HG03442 (cell line): ENCODE results near the gene ABO.
"Not testable (repeated sequence)": the region's sequence is repeated elsewhere in the genome, so short reads cannot be mapped to it uniquely, and the experiment has no call there.

Experiments
- ATAC-seq: cut with Tn5 transposase; IDR thresholded peaks from one replicate; pipeline ENCODE4 v1.9.1; 2021; ENCODE audit warnings: mild to moderate bottlenecking, moderate library complexity; ENCODE audit not compliant: unreplicated experiment

The ABO gene

DNA sequence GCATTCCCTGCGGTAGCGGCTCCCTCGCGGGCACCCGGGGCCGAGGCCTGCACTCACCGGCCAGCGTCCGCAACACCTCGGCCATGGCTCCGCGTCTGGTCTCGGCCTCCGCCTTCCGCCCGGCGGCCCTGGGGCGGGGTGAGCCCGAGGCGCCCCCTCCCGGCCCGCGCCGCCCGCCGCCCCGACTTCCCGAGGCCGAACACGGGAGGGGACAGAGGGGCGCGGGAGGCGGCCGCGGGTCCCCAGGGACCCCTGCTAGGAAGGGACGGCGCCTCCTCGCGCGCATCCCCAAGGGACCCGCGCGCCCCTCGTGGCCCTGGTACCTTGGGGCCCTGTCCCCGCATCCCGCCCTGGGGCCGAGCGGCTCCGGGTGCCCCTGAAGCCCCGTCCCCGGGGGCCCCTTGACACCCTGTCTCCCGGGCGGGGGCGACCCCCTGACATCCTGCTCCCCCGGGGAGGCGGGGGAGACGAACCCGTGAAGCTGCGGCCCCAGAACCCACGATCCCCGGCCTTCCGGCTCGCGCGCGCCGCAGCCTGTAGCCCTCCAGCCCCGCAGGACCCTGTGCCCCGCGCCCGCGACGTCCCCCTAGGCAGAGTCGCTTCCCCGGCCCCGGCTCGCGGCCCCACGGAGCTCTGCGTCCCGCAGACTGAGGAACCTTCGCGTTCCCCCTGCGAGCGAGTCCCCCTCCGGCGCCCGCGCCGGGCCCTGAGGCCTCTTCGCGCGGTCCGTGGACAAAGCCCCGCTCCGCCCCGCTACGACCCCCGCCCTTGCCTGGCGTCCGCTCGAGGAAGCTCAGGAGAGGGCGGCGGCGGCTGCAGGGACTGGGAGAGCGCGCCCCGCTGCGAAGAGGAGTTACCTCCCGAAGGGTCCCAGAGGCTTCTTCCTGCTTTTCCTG is at the start of gene ABO:
Gene ABO, minus strand, starts transcription at position 97 of the 896 bp plus-strand sequence.
- no peak for ATAC-seq

GRCh38 chr9:133323991-133324703 is 49.1 kb upstream of the ABO start:
- ATAC-seq: no peak

GRCh38 chr9:133323211-133323610 is 48.2 kb upstream of the ABO start:
- ATAC-seq: no peak

GRCh38 chr9:133322701-133323100 is 47.7 kb upstream of the ABO start:
- no peak for ATAC-seq

DNA sequence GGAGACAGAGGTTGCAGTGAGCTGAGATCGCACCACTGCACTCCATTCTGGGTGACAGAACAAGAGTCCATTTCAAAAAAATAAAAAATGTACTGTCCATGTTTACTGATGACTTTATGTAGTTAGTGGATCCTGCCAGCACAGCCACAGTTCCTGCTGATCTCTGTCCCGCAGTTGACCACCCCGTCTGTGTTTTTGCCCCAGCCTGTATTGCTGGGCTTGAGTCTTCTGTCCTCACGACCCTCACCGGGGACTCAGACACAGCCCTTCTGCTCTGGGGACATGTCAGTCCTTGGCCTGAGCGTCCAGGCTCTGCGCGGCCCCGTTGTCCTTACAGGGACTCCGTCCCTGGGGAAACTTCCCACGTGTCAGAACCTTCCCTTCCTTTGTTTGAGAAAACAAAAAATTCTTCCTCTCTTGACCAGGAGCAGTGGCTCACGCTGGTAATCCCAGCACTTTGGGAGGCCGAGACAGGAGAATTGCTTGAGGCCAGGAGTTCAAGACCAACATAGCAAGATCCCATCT is 46.5 kb upstream of the ABO start:
- ATAC-seq: no peak

GRCh38 chr9:133320421-133320881 is 45.5 kb upstream of the ABO start:
- no peak for ATAC-seq

DNA sequence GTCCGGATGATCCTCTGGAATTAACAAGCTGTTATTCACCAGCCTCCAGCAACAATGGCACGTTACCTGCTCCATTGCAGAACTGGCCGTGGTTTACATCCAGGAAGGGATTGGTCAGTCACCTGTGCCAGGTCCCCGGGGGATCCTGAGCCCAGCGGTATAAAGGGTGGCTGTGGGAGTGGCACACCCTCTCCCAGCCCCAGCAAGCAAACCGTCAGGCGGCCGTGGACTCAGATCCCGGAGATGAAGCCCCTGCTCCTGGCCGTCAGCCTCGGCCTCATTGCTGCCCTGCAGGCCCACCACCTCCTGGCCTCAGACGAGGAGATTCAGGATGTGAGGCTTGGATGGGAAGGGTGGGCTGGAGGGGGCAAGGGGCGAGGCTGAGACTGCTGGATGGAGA is 42.5 kb upstream of the ABO start:
- not testable (repeated sequence) for ATAC-seq

GRCh38 chr9:133315997-133316396 is 41.0 kb upstream of the ABO start:
- ATAC-seq: no peak

DNA sequence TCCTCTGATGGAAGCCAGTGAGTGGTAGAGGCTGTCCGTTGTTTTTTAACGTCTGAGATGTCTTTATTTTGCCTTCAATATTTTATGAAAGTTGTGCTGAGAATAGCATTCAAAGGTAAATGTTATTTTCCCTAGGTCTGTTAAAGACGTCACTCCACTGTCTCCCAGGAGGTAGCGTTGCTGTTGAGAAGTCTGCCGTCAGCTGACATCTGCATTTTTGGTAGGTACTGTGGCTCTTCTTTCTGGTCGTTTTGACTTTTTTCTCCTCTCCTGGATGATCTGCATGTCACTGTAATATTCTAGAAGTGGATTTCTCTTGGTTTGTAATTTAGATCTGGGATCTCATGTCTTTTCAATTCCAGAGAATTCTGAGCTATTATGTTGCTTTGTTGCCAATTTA is 34.6 kb upstream of the ABO start:
- no peak for ATAC-seq

DNA sequence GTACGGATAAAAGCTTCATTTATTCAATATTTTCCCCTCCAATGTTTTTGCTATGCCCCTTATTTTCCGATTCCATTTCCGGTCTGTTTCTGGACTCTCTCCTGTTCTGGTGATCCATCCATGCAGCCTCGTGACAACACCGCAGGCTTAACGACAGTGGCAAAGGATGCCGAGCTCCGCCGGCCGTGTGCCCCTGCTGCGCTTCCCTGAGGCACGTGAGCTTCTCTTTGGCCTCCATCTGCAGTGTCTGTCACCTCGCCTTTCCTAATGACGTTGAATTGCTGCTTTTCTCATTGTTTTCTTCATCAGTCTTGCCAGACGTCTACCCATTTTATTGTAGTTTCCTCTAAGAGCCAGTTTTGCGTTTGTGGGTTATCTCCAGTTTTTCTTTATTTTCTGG is 32.3 kb upstream of the ABO start:
- ATAC-seq: no peak

- no peak for ATAC-seq
Observed at GRCh38 chr9:133306242-133307204, 31.5 kb upstream of the ABO start.

DNA sequence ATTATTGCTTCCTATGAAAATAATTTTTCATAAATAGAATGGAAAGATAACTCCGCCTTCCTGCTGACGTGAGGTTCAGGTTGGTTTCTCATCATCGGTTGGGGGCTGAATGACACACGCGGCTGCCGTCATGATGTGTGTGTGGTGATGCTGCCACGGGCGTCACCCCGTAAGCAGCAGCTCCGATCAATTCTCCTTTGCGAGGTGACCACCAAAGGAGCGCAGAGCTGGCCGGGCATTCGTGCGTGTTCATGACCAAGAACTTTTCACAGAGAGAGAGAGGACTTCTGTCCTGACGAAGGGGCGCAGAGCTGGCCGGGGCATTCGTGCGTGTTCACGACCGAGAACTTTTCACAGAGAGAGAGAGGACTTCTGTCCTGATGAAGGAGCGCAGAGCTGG is 30.7 kb upstream of the ABO start:
- ATAC-seq: no peak

DNA sequence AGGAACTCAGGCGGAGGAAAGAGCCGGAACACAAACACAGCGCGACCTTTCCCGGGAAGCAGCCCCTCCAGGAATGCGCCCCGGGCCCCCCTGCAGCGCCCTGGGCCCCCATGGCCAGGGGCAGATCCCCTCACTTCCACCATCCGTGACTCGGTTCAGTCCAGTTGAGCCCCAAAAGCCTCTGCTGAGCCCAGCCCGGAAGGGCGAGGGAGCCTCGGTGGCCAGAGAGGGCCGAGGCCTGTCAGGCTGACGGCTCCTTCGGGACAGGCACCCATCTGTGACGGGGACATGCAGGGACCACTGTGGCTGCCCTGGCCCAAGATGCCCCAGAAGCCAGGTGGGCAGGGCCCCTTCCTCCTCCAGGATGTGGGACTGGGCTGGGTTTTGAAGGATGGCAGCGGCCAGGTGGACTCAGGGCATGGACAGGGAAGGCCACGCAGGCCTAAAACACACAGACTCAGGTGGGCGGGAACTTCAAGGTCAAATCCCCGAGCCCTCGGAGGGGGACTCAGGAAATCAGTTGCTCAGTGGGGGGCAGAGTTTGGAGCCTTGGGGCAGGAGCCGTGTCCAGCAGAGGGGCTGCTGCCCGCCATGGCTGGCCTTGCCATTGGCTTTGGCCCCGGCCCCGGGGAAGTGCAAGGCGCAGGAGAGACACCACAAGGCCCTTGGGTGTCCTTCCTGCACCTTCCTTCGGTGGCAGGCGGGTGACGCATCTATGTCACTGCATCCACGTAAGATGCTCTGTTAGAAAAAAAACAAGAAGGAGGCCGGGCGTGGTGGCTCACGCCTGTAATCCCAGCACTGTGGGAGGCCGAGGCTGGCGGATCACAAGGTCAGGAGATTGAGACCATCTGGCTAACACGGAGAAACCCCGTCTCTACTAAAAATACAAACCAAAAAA is 29.7 kb upstream of the ABO start:
- ATAC-seq: no peak

DNA sequence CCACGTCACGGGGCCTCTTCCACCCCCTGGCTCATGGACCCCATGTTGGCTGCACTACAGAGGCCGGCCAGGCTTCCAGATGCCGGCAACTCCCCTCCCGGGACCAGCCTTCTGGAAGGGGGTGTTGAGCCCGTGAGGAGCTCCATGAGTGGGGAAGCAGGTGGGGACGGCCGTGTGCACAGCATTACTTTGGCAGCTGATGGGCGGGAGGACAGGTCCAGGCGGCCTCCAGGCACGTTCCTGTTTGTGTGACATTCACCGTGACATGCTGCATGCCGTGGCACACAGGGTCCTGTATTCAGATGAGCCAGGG is 29.1 kb upstream of the ABO start:
- no peak for ATAC-seq

DNA sequence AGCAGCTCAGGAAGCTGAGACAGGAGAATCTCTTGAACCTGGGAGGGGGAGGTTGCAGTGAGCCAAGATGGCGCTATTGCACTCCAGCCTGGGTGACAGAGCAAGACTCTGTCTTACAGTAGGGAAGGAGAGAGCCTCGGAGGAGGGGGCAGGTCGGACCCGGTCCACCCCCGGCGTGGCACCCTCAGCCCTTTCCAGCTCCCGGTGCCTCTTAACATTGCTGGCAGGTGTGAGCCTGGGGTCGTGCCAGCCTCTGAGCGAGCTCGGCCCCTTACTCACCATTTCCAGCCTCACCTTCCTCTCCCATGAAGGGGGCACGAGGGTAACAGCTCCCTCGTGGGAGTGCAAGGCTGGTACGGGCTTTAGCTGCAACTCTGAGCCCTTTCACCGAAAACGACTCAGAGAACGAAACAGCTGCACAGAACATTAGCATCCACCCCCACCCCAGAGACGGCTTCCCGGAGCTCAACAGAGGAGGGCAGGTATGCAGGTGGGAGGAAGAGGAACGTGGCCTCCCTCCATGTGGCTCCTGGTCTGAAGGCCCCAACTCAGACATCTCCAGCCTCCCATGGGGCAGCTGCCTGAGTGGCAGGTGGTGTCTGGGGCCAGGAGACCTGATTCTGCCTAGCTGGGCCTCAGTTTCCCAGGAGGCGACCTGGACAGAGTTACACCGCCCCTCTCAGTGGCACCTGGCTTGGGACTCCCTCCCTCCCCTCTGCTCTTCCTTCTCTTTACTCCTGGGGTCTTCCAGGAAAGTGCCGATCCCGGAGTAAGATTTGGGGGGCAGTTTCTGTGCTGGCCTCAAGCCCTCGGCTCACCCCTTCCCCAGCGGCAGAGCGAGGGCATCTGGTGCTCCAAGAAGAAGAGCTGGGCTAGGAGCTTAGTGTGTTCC is 28.5 kb upstream of the ABO start:
- no peak for ATAC-seq

DNA sequence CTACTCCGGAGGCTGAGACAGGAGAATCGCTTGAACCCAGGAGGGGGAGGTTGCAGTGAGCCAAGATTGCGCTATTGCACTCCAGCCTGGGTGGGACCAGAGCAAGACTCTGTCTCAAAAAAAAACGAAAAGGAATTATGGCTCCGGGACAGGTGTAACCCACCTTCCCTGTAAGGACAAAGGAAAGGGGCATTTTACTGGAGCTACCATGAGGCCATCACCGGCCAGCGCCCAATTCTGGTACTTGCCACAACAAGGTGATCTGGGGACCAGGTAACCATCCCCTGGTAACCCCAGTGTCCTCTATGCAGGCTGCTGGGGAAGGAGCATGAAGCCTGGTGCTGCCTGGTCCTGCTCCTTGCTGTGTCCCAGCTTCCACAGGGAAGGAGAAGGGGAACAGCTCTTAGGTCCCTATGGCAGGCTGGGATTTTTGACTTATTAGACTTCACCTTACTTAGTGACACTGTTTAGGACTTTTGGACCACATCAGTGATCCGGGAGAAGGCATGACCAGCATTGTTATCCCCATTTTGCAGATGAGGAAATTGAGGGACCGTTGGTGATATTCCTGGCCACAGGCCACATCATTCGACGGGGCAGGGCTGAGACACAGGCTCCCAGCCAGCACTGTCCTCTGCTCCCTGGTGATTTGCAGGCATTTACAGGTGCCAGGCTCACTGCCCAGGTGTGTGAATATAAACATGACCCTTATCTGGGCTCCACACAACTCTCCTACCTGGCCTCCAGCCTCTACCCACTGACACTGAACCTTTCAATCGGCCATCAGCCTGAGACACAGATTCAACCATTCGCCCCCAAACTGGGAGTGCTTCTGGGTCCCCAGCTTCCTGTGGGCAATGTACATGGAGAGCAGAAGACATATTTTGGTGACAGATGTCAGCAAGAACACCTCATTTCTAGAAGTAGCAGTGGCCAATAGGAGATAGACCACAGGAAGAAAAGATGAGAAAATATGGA is 26.5 kb upstream of the ABO start:
- no peak for ATAC-seq

DNA sequence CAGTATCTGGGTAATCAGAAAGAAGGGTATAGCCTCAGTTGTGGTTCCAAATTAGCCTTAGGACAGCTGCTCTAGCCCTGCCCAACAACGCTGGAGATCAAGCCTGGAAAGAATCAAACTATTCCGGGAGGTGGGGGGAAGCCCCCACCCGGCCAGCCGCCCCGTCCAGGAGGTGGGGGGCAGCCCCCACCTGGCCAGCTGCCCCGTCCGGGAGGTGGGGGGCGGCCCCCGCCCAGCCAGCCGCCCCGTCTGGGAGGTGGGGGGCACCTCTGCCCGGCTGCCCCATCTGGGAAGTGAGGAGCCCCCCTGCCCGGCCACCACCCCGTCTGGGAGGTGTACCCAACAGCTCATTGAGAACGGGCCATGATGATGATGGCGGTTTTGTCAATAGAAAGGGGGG is 25.0 kb upstream of the ABO start:
- ATAC-seq: not testable (repeated sequence)

GRCh38 chr9:133294257-133294656 is 19.3 kb upstream of the ABO start:
- no peak for ATAC-seq
